Lower lobe of right lung (tissue), 2 donors: Measurements from ENCODE around the gene SPTB. TPM values are rescaled to one million over a fixed set of nuclear protein-coding genes. Genes with fewer than 3 reads are reported as not detected.

Source experiments
- ATAC-seq, 2 donors: fragments of 200-7000 bp; cut with Tn5 transposase; one replicate each; pipeline ENCODE4 v1.9.1; 2020 to 2022; ENCODE audit warnings: mild to moderate bottlenecking in 2 of 2, moderate library complexity in 2 of 2
- DNase-seq: peaks from one replicate; pipeline ENCODE4 v3.0.0-alpha.2; 2020
- H3K27ac ChIP-seq: fragments of 200-600 bp; one replicate; pipeline ENCODE4 v1.8.0; 2022
- H3K27me3 ChIP-seq: fragments of 200-600 bp; one replicate; pipeline ENCODE4 v1.8.0; 2022; ENCODE audit warnings: low read depth
- H3K36me3 ChIP-seq: fragments of 200-600 bp; one replicate; pipeline ENCODE4 v1.8.0; 2022; ENCODE audit warnings: mild to moderate bottlenecking
- H3K4me1 ChIP-seq: fragments of 200-600 bp; one replicate; pipeline ENCODE4 v1.8.0; 2022
- H3K4me3 ChIP-seq: fragments of 200-600 bp; one replicate; pipeline ENCODE4 v1.8.0; 2022; ENCODE audit warnings: mild to moderate bottlenecking
- H3K9me3 ChIP-seq: fragments of 200-600 bp; one replicate; pipeline ENCODE4 v1.8.0; 2022
- CTCF ChIP-seq: fragments of 200-600 bp; IDR thresholded peaks from one replicate; pipeline ENCODE4 v1.8.0; 2022; ENCODE audit warnings: antibody characterized with exemption, mild to moderate bottlenecking
- intact Hi-C: fragments of 100-400 bp; cut with DNase I; formaldehyde crosslinking; loops from one replicate; pipeline ENCODE4 v1.11.0; 2022
- total RNA-seq: library from RNA; stranded (reverse); fragmentation: NEBNext Ultra II Directional; extraction: Animal tissue kit (Norgen Biotek cat#: 25700); gene quantifications from one replicate; pipeline ENCODE4 v1.2.1, GENCODE V29; 2021
- donor health status: DM: no; HTN: yes; CAD: no; lungs with severe emphysema.

Gene SPTB
- total RNA-seq, 1 donor from 2014 or later: 2.5 TPM

- peak in 1 of 2 donors; percentile 52 for ATAC-seq
- Histone ChIP-seq H3K27ac (no peak overlapping the region), H3K27me3 (peaks cover 5% of the 10 kb centered on the region), H3K9me3 (no peaks in the 10 kb centered on the region), H3K36me3 (no peaks in the 10 kb centered on the region), H3K4me1 (no peaks in the 10 kb centered on the region), H3K4me3 (no peak overlapping the region)
- no peak for TF ChIP-seq CTCF
- no peak for DNase-seq
- intact Hi-C loops: no loop called here
Measured at GRCh38 chr14:64899958-64900357, 20.3 kb upstream of the SPTB start.

- peak; percentile 61 for TF ChIP-seq CTCF
- intact Hi-C loops: no loop called here
- H3K4me1 ChIP-seq: no peaks in the 10 kb centered on the region
- H3K27me3 ChIP-seq: no peaks in the 10 kb centered on the region
- H3K4me3 ChIP-seq: no peak overlapping the region
- no peak for DNase-seq
- H3K9me3 ChIP-seq: no peaks in the 10 kb centered on the region
- H3K27ac ChIP-seq: no peak overlapping the region
- ATAC-seq: peak; percentile 76 to 80
- no peaks in the 10 kb centered on the region for H3K36me3 ChIP-seq
Measured at GRCh38 chr14:64891839-64892375, 12.2 kb upstream of the SPTB start.

- intact Hi-C loops: no loop called here
- no peak overlapping the region for H3K4me3 ChIP-seq
- H3K36me3 ChIP-seq: no peaks in the 10 kb centered on the region
- no peaks in the 10 kb centered on the region for H3K4me1 ChIP-seq
- TF ChIP-seq CTCF: no peak
- no peaks in the 10 kb centered on the region for H3K9me3 ChIP-seq
- ATAC-seq (no peak), DNase-seq (no peak)
- H3K27ac ChIP-seq: no peak overlapping the region
- no peaks in the 10 kb centered on the region for H3K27me3 ChIP-seq
Measured at GRCh38 chr14:64891173-64891838, 11.6 kb upstream of the SPTB start.

- ATAC-seq (no peak), DNase-seq (no peak)
- H3K27ac ChIP-seq: no peak overlapping the region
- no peaks in the 10 kb centered on the region for H3K27me3 ChIP-seq
- H3K36me3 ChIP-seq: no peaks in the 10 kb centered on the region
- H3K4me1 ChIP-seq: no peaks in the 10 kb centered on the region
- H3K4me3 ChIP-seq: no peak overlapping the region
- no peaks in the 10 kb centered on the region for H3K9me3 ChIP-seq
- no peak for TF ChIP-seq CTCF
- intact Hi-C loops: no loop called here
Measured at GRCh38 chr14:64889352-64889751, 9.6 kb upstream of the SPTB start.

- Histone ChIP-seq H3K9me3 (no peaks in the 10 kb centered on the region), H3K27me3 (peaks cover 18% of the 10 kb centered on the region), H3K4me1 (peaks cover 3% of the 10 kb centered on the region), H3K27ac (no peak overlapping the region), H3K36me3 (no peaks in the 10 kb centered on the region), H3K4me3 (no peak overlapping the region)
- intact Hi-C loops: no loop called here
- TF ChIP-seq CTCF: no peak
- ATAC-seq (no peak), DNase-seq (no peak)
Measured at GRCh38 chr14:64885559-64885958, 5.9 kb upstream of the SPTB start.
